ENCODE measurements around the gene SPSB2.

Gene SPSB2

DNA sequence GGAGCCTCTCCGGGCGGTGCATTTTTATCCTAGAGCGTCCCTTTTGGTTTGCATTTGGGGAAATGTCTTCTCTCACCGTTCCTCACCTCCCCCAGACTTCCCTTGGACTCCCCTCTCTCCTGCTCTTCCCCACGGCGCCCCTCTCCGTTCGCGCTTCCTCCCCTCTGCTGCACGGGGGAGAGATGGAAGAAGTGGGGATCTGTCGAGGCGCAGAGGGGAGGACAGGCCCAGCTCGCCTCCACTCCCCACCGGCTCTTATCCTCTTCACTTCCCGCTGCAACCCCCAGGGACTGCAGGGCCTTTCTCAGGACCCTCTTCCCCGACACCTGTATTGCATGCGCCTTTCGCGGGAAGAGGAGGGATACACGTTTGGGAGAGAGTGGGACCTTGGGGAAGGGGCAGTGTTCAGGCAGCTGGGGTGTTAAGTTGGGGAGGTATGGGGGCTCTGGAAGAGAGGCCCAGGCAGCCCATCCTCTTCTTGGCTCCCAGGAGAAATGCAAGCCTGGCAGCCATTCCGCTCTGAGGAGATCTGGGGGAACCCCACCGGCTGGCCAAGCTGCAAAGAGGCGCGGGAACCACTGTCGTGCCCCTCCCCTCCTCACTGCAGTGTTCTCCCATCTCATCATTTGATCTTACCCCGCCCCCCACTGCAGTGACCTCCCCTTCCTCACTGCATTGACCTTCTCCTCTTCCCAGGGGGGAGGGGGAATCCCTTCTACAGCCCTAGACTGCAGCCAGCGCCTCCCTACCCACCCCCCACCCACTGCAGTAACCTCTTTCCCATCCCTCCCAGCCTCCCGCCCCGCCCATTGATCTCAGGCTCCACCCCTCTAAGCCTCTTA is 42.1 kb upstream of the SPSB2 start (continued):
- TF ChIP-seq TCF7L2 (IDR thresholded peaks at IDR 0.05; ENCODE audit: borderline replicate concordance, low read depth, low read length) (no peak), ZNF791 (tag by site-specific recombination; IDR thresholded peaks at IDR 0.05) (no peak), BCL11A (tag by site-specific recombination; IDR thresholded peaks at IDR 0.05; ENCODE audit: low read depth) (no peak), ZNF548 (tag by site-specific recombination; IDR thresholded peaks at IDR 0.05) (no peak), YY1 (tag by site-specific recombination; IDR thresholded peaks at IDR 0.05) (no peak), RBAK (tag by site-specific recombination; IDR thresholded peaks at IDR 0.05) (no peak), ZNF202 (tag by site-specific recombination; IDR thresholded peaks at IDR 0.05; ENCODE audit: borderline replicate concordance) (no peak), ZSCAN23 (tag by site-specific recombination; IDR thresholded peaks at IDR 0.05) (no peak), HOXA7 (CRISPR knock-in tag; IDR thresholded peaks at IDR 0.05; ENCODE audit: borderline replicate concordance) (no peak), ZNF248 (tag by site-specific recombination; IDR thresholded peaks at IDR 0.05) (no peak), KLF9 (tag by site-specific recombination; IDR thresholded peaks at IDR 0.05; ENCODE audit: low read depth) (0 out of 2 replicates have a peak, but pooled peaks have one; percentile 37), ZNF174 (tag by site-specific recombination; IDR thresholded peaks at IDR 0.05) (no peak), PRDM1 (tag by site-specific recombination; IDR thresholded peaks at IDR 0.05) (no peak), KLF1 (tag by site-specific recombination; IDR thresholded peaks at IDR 0.05) (peak; percentile 58), SP7 (tag by site-specific recombination; IDR thresholded peaks at IDR 0.05) (no peak), ZNF837 (tag by site-specific recombination; IDR thresholded peaks at IDR 0.05) (no peak), ZNF529 (tag by site-specific recombination; IDR thresholded peaks at IDR 0.05; ENCODE audit: insufficient replicate concordance) (no peak), ZNF341 (tag by site-specific recombination; IDR thresholded peaks at IDR 0.05; ENCODE audit: low read depth) (peak; percentile 73), ZNF670 (tag by site-specific recombination; IDR thresholded peaks at IDR 0.05; ENCODE audit: low read depth) (no peak)
- TF ChIP-seq, protein P1, sequence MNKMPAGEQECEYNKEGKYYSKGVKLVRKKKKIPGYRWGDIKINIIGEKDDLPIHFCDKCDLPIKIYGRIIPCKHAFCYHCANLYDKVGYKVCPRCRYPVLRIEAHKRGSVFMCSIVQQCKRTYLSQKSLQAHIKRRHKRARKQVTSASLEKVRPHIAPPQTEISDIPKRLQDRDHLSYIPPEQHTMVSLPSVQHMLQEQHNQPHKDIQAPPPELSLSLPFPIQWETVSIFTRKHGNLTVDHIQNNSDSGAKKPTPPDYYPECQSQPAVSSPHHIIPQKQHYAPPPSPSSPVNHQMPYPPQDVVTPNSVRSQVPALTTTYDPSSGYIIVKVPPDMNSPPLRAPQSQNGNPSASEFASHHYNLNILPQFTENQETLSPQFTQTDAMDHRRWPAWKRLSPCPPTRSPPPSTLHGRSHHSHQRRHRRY (tag by site-specific recombination; IDR thresholded peaks at IDR 0.05) = no peak
- TF ChIP-seq, protein P2, sequence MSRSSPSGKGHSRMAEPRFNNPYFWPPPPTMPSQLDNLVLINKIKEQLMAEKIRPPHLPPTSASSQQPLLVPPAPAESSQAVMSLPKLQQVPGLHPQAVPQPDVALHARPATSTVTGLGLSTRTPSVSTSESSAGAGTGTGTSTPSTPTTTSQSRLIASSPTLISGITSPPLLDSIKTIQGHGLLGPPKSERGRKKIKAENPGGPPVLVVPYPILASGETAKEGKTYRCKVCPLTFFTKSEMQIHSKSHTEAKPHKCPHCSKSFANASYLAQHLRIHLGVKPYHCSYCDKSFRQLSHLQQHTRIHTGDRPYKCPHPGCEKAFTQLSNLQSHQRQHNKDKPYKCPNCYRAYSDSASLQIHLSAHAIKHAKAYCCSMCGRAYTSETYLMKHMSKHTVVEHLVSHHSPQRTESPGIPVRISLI (tag by site-specific recombination; IDR thresholded peaks at IDR 0.05) = no peak
- TF ChIP-seq, protein P3, sequence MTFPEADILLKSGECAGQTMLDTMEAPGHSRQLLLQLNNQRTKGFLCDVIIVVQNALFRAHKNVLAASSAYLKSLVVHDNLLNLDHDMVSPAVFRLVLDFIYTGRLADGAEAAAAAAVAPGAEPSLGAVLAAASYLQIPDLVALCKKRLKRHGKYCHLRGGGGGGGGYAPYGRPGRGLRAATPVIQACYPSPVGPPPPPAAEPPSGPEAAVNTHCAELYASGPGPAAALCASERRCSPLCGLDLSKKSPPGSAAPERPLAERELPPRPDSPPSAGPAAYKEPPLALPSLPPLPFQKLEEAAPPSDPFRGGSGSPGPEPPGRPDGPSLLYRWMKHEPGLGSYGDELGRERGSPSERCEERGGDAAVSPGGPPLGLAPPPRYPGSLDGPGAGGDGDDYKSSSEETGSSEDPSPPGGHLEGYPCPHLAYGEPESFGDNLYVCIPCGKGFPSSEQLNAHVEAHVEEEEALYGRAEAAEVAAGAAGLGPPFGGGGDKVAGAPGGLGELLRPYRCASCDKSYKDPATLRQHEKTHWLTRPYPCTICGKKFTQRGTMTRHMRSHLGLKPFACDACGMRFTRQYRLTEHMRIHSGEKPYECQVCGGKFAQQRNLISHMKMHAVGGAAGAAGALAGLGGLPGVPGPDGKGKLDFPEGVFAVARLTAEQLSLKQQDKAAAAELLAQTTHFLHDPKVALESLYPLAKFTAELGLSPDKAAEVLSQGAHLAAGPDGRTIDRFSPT (tag by site-specific recombination; IDR thresholded peaks at IDR 0.05) = no peak
- TF ChIP-seq, protein P4, sequence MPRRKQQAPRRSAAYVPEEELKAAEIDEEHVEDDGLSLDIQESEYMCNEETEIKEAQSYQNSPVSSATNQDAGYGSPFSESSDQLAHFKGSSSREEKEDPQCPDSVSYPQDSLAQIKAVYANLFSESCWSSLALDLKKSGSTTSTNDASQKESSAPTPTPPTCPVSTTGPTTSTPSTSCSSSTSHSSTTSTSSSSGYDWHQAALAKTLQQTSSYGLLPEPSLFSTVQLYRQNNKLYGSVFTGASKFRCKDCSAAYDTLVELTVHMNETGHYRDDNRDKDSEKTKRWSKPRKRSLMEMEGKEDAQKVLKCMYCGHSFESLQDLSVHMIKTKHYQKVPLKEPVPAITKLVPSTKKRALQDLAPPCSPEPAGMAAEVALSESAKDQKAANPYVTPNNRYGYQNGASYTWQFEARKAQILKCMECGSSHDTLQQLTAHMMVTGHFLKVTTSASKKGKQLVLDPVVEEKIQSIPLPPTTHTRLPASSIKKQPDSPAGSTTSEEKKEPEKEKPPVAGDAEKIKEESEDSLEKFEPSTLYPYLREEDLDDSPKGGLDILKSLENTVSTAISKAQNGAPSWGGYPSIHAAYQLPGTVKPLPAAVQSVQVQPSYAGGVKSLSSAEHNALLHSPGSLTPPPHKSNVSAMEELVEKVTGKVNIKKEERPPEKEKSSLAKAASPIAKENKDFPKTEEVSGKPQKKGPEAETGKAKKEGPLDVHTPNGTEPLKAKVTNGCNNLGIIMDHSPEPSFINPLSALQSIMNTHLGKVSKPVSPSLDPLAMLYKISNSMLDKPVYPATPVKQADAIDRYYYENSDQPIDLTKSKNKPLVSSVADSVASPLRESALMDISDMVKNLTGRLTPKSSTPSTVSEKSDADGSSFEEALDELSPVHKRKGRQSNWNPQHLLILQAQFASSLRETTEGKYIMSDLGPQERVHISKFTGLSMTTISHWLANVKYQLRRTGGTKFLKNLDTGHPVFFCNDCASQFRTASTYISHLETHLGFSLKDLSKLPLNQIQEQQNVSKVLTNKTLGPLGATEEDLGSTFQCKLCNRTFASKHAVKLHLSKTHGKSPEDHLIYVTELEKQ (tag by site-specific recombination; IDR thresholded peaks at IDR 0.05; ENCODE audit: borderline replicate concordance) = no peak
- TF ChIP-seq, protein P5, sequence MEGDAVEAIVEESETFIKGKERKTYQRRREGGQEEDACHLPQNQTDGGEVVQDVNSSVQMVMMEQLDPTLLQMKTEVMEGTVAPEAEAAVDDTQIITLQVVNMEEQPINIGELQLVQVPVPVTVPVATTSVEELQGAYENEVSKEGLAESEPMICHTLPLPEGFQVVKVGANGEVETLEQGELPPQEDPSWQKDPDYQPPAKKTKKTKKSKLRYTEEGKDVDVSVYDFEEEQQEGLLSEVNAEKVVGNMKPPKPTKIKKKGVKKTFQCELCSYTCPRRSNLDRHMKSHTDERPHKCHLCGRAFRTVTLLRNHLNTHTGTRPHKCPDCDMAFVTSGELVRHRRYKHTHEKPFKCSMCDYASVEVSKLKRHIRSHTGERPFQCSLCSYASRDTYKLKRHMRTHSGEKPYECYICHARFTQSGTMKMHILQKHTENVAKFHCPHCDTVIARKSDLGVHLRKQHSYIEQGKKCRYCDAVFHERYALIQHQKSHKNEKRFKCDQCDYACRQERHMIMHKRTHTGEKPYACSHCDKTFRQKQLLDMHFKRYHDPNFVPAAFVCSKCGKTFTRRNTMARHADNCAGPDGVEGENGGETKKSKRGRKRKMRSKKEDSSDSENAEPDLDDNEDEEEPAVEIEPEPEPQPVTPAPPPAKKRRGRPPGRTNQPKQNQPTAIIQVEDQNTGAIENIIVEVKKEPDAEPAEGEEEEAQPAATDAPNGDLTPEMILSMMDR (tag by site-specific recombination; IDR thresholded peaks at IDR 0.05) = peak; percentile 5; the same call in 1 of the 2 replicates
